Measurements from ENCODE around the gene NEURL1.

The NEURL1 gene

DNA sequence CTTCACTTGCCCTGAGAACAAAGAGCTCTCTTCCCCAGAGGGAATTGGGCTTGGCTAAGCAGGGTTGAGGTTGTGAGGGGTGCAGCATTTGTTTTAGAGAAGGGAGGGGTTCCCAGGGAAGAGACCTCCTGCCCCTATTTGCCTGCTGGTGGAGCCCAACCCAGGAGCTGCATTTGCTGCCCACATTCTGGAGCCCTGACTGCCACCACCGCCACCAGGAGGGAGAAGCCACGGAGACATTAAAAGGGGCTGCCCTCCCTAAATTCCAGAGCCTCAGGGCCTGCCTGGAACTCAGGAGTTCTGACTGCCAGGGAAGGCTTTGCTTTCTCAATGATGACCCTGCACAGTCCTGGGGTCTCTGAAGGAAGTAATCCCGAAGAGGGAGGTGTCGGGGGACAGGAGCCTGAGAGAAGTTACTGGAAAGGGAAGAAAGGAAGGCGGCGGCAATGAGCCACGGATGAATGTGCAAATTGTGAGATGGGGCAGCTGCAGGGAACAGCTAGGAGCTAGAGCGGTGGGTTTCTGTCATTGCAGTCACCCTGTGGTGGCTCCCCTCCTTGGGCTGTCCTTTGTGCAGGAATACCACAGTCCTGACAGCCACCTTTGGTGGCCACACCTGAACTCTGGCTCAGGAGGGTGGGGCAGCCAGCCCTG, 51.3 kb downstream of the NEURL1 start:
- FAIRE-seq: no peak
- DNase-seq (ENCODE audit: insufficient read length, low spot score): no peak

GRCh38 chr10:103545366-103545765, 51.9 kb downstream of the NEURL1 start:
- no peak for FAIRE-seq
- no peak for DNase-seq (ENCODE audit: insufficient read length, low spot score)

DNA sequence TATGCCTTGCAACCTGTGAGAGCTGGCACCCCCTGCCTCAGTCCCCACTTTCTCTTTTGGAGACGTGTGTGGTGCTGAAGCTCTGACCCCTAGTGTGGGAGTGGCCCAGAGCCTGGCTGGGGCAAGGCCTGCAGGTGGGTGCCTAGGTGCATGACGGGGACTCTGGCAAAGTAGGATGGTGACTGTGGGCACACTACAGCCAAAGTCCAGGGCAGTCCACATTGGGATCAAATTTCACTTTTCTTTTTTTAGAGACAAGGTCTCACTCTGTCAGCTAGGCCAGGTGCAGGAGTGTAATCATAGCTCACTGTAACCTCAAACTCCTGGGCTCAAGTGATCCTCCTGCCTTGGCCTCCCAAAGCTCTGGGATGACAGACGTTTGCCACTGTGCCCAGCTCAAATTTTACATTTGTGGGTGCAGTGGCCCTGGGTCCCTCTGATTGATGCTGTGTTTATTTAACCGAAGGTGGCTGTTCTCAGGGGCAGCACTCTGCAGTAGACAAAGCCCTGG, 52.3 kb downstream of the NEURL1 start:
- FAIRE-seq (no peak), DNase-seq (ENCODE audit: insufficient read length, low spot score) (no peak)

DNA sequence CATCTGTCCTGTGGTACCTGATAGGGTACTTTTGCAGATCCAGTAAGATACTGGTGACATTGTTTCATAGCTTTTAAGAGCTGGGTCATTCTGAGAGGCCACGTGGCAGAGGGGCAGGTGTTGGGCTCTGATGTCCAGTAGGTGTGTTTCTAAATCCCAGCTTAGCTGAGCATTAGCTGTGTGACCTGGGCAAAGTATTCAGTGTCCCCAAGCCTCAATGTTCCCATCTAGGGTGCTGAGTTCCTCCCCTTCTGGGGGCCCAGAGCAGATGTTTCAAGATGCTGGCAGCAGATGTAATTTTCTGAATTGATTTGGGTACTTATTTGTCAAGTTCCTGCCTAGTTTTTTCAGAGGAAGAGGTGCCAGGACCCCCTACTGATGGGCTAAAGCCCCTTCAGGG, 52.9 kb downstream of the NEURL1 start:
- DNase-seq (ENCODE audit: insufficient read length, low spot score) (no peak), FAIRE-seq (no peak)

DNA sequence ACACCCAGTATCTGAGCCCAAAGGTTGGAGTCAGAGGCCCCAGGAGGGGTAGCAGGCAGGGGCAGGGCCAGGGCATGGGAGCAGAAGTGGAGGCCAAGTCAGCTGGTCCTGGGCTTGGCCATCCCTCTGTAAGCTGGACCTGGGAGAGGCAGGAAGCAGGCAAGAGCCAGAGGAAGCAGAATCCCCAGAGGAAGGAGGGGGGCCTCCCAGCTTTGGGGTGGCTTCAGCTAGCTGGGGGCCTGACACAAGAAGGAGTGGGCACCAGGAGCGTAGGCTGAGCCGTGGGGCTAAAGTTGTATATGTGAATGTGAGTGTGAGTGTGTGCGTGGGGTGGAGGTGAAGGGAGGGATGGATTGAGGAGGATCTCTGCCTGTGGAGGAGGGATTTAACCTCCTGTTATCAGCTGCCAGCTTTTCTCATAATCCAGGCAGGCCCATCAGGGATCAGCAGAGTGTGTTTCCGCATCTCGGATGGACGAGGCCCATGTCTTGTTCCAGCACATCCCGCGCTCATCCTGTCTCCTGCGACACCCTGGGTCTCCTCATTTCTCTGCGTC, 54.0 kb downstream of the NEURL1 start:
- FAIRE-seq (no peak), DNase-seq (ENCODE audit: insufficient read length, low spot score) (no peak)

DNA sequence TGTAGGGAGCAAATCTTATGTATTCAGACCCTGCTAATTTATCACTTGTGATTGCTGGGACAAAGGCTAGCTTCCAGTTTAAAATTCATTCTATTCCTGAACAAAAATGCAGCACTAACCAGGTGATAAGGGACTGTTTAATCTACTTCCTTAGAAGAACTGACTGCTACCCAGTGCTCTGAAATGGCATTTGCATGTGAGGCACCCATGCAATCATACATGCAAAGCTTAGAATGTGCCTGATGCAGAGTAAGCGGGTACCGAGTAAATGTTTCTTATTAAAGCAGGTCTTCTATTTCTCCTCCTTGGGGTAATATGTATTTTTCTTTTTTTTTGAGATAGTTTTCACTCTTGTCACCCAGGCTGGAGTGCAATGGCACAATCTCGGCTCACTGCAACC, 54.5 kb downstream of the NEURL1 start:
- FAIRE-seq (no peak), DNase-seq (ENCODE audit: insufficient read length, low spot score) (no peak)

DNA sequence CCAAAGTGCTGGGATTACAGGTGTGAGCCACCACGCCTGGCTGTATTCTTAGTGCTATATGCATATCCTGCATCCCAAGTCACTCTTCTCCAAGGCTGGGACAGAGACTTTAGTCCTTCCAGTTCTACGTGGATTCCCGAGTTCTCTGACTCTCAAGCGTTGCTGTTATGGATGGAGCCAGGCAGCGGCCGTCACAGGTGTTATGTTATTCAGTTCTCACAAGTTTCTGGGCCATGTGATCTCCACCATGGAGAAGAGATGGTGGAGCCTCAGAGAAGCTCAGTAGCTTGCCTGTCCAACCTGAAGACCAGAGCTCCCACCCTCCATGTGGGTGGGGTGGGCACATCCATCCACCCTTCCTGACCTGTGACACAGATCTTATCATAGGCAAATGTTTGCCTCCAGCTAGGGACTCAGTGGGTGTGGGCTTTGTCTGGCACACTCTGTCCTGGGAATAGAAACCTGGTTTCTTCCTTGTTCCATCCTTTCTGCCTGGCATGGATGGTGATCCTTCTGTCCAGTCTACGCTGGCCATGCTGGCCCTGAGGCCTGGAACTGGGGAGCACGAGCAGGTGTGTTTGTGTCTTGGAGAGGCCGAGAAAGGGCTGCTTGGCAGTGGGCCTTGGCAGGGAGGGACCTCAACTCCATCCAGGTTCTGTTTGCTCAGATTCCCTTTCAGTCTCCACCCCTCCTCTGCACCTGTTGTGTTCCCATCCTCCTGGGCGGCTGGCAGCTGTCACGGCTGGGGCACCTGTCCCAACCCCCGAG, 55.3 kb downstream of the NEURL1 start:
- FAIRE-seq (no peak), DNase-seq (ENCODE audit: insufficient read length, low spot score) (no peak)

DNA sequence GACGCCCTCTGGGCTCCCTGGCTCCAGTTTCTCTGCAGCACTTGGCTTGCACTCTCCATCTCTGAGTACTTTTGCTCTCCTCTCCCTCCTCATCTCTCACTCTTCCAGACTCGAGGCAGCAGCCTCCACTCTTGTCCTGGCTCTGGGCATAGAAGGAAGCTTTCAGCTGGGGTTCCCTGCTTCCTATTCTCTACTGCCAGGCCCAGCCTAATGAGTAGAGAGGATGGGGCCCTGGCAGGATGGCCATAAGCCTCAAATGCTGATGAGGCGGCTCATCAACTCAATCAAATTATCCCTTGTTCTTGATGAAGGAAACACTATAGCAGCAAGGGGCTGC, 55.8 kb downstream of the NEURL1 start:
- no peak for FAIRE-seq
- no peak for DNase-seq (ENCODE audit: insufficient read length, low spot score)

- no peak for FAIRE-seq
- no peak for DNase-seq (ENCODE audit: insufficient read length, low spot score)
Measured at GRCh38 chr10:103550229-103550628, 56.7 kb downstream of the NEURL1 start.

DNA sequence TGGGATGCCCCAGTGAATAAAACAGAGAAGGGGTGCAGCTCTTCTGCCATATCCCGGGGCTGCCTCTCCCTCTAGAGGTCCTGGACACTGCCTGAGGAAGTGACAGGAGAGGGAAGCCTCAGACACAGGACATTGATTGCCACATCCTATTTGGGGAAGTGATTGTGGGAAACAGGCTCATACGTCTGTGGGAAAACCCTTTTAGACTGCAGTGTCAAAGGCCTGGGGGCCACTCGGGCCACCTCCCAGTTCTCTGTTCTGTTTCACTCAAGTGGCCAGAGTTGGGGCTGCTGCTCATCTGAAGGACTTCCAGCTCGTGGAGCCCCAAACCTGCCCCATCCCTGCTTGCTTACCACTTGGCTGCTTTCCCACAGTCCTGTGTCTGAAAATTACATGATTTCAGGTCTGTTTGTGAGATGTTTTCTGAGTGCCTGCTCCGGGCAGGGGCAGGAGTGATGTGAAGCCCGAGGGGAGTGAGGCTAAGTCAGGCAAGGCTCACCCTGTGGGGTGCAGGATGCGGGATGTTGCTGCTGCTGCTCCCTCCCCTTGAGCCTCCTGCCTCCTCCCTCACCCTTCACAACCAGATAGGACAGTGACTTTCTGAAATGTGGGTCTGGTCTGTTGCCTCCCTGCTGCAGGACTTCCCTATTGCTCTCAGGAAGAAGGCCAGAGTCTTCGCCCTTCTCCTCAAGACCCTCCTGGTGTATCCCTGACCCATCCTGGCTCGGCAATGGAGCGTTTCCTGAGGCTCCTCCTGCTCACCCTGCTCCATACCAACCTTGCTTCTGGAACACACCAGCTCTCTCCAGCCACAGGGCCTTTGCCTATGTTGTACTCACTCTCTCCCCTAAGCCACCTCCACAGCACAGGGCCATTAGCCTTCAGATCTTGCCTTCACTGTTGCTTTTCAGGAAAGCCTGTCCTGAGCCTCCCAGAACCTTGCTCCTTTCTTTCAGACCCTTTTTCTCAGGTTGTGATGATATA, 58.4 kb downstream of the NEURL1 start:
- no peak for FAIRE-seq

DNA sequence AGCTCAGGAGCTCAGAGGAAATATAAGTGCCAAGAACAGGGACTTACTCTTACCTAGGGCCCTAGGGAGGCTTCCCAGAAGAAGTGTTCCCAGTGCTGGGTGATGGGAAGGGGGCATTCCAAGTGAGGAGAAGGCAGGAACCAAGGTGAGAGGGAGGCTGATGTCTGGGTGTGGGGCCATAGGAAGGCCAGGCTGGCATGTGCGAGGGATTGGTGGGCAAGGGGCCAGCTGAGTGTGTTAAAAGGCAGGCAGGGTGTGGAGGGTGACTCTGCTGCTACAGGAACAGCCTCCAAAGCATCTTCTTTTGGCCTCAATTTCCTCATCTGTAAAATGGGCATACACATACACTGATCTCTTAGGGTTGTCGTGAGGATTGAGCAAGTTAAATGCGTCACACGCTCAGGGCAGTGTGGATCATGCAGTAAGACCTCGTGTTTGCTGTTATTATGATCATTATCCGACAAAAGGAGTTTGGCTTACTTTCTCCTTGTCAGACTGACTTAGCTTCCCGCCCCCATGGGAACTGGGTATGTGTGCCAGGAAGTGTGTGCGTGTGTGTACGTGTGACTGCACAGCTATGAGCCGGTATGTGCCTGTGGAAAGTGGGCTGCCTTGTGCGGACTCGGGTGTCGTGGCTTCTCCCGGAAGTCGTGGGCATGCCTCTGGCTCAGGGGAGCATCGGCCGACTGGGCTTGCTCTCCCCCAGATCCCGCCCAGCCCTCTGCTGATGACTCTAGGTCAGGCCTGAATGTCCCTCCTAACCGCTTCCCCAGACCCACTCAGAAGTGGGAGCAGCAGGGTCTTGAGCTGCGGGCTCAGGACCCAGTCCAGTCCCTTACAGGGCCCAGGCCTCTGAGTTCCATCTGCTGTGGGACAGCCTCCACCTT, 59.6 kb downstream of the NEURL1 start:
- no peak for FAIRE-seq
- DNase-seq (ENCODE audit: insufficient read length, low spot score): no peak

More for the DNA sequence above, 58.4 kb downstream of the NEURL1 start:
- no peak for DNase-seq (ENCODE audit: insufficient read length, low spot score)

DNA sequence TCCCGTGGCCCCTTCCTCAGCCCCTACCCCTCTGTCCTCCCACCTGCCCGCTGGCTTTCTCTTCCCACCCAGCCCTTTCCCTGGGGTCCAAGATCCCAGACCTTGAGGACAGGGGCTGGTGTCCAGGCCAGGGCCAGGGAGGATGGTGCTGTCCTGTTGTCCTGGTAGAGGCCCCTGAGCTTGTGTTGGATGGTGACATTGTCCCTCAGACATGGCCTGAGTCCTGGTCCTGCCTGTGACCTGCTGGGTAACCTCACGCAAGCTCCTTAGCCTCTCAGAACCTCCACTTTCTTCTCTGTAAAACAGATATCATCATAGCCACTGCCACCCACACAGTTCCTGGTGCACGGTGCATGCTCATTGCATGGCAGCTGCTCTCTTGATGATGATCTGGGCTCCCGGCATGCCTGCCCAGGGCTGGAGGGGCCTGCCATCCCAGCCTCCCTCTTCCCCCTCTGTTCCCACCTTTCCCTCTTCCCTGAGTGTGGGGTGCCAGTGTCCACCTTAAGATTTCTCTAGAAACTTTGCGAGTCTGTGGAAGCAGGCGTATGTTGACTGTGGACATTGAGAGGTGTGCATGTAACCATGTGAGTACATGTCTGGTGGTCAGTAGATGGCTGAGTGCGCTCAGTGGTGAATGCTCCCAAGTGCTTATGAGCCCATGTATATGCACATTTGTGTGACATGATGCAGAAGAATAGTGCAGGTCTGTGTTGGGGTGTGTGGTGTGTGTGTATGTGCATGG, 60.4 kb downstream of the NEURL1 start:
- no peak for FAIRE-seq

GRCh38 chr10:103554488-103555324, 61.2 kb downstream of the NEURL1 start:
- peak; percentile 21 for FAIRE-seq

More for the DNA sequence above, 60.4 kb downstream of the NEURL1 start:
- DNase-seq (ENCODE audit: insufficient read length, low spot score): no peak

GRCh38 chr10:103555325-103555649, 61.8 kb downstream of the NEURL1 start:
- DNase-seq (ENCODE audit: insufficient read length, low spot score): no peak
- no peak for FAIRE-seq

More at GRCh38 chr10:103554488-103555324, 61.2 kb downstream of the NEURL1 start:
- no peak for DNase-seq (ENCODE audit: insufficient read length, low spot score)

- FAIRE-seq (no peak), DNase-seq (ENCODE audit: insufficient read length, low spot score) (no peak)
Measured at GRCh38 chr10:103555712-103556111, 62.2 kb downstream of the NEURL1 start.

DNA sequence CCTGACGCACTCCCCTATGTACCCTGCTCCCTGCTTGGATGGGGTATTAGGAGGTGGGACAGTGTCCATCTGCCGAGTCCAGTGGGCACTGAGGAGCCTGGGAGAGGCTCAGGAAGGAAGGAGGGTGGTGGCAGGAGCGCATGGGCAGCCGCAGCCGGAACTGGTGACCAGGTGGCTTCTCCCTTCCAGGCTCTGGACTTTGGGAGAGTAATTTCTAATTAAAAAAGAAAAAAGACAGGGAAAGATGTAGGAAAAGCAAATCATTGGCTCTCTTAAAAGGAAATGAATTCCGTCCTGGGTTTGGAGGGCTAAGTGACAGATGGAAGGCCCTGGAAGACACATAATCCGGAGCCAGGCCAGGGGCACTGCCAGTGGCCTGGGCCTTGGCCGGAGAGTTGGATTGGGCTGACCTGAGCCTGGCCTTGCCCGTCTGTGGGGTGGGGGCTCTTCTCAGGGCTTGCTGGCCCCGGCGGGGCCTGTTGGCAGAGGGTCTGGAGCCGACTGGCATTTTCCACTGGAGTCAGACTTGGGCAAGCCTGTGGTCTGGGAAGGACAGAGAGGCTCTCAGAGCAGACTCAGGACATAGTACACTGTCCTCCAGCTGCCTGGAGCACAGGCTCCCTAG, 63.0 kb downstream of the NEURL1 start:
- no peak for FAIRE-seq

GRCh38 chr10:103557455-103557854, 64.0 kb downstream of the NEURL1 start:
- DNase-seq (ENCODE audit: insufficient read length, low spot score): no peak

More for the DNA sequence above, 63.0 kb downstream of the NEURL1 start:
- no peak for DNase-seq (ENCODE audit: insufficient read length, low spot score)

DNA sequence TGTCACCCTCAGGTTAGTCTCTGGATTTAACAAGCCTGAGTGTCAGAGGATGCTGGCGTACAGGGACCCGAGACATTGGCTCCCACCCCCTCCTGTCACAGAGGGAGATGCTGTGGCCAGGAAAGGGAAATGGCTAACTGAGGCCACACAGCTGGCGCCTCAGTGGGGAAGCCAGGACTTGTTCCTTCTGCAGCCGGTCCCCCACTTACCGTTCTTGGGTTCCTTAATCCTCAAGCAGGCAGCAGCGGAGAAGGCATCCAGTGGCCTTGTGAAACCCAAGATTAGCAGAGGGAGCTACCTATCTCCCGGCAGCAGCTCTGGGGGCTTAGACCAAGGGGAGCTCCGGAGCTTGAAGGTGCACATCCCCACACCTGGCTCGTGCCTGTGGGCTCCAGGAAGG, 65.4 kb downstream of the NEURL1 start:
- DNase-seq (ENCODE audit: insufficient read length, low spot score) (no peak), FAIRE-seq (no peak)

More at GRCh38 chr10:103557455-103557854, 64.0 kb downstream of the NEURL1 start:
- no peak for FAIRE-seq

Data from GM19239 (cell line).